CD4-positive, alpha-beta T cell treated with Interleukin-17A for 1 hour (primary cell): ENCODE data around the gene C17orf50.

Source experiments
- DNase-seq: peaks from one replicate; pipeline ENCODE4 v3.0.0-alpha.2; 2020

C17orf50 gene

GRCh38 chr17:35757243-35757642, 3.4 kb upstream of the C17orf50 start:
- DNase-seq = no peak

DNA sequence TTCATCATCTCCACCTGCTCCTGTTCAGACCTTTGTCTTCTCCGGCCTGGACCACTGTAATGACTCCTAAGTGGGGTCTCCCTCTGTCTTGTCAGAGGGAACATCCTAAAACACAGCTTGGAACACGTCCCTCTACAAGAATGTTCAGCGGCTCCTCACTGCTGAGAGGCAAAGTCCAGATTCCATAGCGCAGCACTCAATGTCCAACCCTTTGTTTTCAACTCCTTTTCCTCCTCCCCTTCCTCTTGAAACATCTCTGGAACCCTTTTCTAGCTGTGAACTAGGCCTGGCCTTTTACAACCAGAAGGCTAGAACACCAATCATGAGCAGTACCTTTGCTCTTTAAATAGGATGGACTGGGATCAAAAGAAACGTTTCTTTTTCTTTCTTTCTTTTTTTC, 914 bp downstream of the C17orf50 start:
- no peak for DNase-seq

- DNase-seq = no peak
Measured at GRCh38 chr17:35763767-35764122, 3.1 kb downstream of the C17orf50 start.

GRCh38 chr17:35764123-35764991, 3.7 kb downstream of the C17orf50 start:
- DNase-seq = peak; percentile 89

DNA sequence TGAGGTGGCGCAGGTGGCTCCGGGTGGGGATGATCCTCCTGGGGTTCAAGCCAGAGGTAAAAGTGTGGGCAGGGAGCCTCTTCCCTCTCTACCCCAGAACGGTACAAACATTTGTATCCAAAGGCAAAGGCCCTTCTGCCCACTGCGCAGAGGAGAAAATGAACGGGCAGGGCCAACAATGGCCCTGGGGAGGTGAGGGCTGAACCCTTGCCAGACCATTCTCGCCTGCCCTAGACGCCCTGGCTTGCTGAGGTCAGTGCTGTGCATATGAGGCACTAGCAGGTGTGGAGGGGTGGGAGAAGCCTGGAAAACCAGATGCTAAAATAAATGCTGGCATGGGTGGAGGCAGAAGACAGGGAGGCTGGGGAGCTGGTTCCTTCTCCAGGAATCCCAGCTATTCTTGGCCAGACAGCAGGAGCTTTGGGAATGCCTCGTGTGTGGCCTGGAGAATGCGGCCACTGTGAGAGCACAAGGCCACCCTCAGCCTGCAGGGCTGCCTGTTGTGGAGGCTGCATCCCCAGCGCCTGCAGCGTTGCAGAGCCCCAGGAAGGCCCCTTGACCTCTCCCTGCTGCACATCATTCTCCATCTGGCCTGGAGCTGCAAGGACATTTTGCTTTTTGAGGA, 4.5 kb downstream of the C17orf50 start:
- DNase-seq = no peak

GRCh38 chr17:35765756-35766488, 5.2 kb downstream of the C17orf50 start:
- no peak for DNase-seq

DNA sequence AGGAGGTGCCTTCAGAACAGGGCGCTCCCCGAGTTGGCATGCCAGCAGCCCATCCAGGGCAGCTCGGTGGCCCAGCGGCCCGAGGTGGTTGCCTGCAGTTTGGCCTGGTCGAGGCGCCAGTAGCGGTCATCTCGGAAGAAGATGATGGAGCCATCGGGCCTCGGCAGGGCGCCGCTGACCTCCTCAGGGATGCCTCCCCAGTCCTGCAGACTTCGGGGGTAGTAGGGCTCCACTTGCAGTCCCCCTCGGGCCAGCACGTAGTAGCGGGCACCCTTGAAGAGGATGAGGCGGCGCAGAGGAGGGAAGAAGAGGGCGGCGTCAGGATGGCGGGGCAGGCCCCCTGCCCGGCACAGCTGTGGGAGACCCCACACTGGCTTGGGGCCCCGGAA, 5.8 kb downstream of the C17orf50 start:
- DNase-seq = no peak

DNA sequence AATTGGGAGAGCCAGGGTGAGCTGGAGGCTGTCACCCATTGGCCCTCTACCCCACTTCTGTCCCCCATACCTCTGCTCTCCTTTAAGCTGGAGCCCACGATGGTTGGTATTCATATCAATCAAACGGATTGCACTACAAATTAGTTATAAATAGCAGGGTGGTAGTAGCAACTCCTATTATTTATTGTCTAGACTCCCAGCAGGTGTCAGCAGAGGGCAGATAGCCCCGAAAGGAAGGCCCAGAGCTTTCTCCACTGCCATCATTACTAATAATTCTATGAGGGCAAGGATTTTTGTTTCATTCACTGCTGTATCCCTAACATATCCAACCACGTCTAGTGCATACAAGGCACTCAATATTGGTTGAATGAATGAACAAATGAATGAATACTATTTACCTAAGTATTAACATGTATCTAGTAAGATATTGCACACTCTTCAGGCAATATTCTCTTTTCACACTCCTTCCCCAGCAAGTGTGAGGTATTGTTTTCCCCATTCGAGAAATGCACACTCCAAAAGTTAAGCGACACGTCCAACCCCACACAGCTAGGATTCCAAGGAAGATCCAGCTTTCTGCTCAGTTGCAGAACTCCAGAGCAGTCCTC, 6.3 kb downstream of the C17orf50 start:
- DNase-seq = peak; percentile 49

DNA sequence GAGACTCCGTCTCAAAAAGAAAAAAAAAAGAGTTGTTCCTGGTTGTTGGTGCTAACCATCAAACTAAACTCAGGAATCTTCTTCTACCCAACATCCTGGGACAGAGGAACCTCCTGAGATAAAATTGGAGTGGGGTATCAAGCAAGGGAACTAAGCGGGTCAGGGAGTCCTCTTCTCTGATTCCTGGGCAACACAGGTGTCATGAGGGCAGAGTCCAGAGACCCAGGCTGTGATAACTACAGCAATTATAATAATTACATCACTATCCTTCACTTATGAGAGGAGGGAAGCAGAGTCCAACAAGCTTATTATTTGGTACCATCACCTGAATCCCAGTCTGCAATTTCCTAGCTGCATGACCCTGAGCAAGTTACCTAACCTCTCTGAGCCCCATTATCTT, 8.1 kb downstream of the C17orf50 start:
- DNase-seq = no peak

DNA sequence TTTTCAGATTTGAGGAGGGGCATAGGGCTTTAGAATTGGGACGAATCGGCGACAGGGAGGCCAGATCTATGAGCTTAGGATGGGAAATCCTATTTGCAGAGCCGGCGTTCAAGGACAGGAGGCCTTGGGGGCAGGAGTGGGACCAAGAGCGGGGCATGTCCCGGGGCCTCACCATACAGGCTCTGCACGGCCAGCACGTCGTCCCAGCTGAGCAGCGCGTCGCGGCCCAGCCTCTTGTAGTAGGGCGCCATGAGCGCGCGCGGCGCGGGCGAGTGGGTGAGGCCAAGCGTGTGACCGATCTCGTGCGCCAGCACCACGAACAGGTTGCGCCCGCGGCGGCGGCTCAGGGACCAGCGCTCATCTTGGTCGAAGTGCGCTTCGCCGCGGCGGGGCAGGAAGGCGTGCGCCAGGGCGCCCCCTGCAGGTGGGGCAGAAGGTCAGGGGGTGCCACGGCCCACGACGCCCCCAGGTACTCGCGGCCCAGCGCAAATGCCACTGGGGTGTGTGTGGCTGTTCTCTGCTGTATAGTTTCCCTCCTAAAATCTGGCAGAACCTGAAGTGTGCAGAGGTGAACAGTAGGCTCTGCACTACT, 9.3 kb downstream of the C17orf50 start:
- DNase-seq = no peak

- DNase-seq = no peak
Measured at GRCh38 chr17:35773129-35773528, 12.4 kb downstream of the C17orf50 start.

DNA sequence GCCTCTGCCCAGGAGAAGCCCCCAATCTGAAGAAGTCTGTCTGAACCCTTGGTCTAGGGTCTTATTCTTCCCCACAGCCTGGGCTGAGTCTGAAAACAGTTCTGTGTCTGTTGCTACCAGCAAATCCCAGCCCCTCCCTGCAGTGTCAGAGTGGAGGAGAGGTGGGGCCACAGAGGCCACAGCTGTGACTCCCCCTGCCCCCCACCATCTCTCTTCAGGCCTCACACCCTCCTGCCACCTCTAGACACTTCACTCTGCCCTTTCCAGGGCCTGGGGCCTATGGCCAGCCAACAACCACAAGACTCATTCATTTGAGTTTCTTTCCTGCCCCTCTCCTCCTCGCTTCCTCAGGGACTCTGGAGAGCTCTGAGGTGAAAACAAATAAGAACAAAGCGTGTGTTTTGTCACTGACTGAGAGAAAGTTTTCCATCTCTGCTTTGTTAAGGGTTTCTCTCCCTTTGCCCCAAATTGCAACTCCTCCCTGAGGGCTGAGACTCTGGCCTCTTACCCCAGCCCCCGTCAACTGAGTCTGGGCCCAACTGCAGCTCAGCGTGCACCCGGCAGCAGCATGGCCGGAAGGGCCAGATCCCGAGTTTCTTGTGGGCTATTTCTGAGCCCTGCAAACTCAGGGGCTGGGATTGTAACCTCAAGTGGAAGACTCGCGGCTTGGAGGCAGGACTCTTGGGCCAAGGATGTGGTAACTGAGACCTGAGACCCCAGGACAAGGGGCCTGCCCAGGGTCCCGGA, 13.2 kb downstream of the C17orf50 start:
- DNase-seq = no peak

GRCh38 chr17:35774499-35774898, 13.8 kb downstream of the C17orf50 start:
- DNase-seq = no peak

DNA sequence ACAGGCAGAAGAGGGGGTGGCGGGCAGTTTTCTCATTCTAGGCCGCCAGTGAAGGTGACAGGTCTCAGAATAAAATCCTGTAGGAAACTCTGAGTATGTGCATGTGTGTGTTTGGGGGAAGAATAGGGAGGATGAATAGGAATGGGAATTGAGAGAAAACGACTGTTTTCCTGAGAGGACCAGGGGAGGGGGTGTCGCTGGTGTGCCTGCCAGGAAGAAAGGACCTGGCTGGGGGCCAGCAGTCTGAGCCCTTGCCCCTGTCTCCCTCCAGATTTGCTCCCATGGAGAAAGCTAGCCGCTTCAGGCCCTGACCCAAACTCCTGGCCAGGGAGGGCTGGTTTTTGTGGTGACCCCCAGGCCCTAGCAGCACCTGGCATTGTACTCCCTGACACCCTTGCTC, 14.4 kb downstream of the C17orf50 start:
- no peak for DNase-seq

DNA sequence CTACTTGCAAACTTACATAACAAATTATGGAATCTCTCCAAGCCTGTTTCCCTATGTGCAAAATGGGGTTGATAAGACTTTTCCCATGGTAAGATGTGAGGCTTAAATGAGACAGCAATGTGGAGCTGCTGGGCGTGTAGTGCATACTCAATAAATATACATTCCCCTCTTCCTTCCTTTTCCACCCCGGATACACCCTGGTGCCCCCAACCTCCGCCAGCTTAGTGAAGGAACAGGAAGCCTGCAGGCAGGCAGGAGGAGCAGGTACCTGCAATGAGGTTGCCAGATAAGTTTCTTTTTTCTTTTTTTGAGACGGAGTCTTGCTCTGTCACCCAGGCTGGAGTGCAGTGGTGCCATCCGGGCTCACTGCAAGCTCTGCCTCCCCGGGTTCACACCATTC, 14.9 kb downstream of the C17orf50 start:
- no peak for DNase-seq

DNA sequence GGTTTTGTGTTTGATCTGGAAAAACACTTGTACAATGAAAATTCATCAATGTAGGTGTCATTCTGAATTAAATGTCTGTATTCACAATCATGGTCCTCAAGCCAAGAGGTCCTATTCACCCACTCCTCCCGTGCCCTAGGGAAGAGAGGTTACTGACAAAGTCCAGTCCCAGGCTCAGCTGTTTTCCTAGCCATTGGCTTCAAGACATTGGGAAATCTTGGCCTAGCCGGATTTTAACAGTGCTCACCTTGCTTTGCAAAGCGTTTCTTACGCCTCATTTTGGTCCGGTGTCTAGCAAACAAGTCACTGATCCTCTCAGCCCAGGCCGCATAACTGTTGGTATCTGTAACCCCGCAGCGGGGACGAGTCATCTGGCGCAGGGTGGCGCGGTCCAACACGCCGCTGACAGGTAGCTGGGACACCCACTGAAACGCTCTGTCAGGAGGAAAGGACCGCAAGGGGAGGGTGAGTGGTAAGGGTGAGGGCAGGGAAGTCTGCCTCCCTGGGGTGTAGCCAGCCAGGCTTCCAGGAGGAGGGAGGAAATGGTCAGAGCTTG, 18.0 kb downstream of the C17orf50 start:
- DNase-seq = no peak

GRCh38 chr17:35780950-35781349, 20.3 kb downstream of the C17orf50 start:
- DNase-seq = no peak

DNA sequence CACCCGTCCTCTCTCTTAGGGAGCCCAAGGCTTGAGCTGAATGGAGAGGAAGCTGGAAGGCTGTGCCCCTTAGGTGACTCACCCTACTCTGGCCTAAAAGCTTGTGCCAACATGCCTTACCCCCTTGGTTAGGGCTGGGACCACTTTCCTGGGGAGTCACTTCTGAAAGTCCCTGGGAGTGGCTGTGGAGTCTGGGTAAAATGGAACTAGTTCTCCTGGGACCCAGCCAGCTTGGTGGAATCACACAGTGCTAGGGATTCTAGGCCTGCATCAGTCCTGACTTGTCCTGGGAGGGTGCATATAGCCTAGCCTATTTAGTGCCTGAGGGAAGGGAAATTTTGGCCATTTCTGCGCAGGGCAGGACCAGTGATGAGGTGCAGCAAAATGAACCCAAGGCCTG, 24.2 kb downstream of the C17orf50 start:
- DNase-seq = no peak

GRCh38 chr17:35786941-35787432, 26.3 kb downstream of the C17orf50 start:
- DNase-seq = no peak

DNA sequence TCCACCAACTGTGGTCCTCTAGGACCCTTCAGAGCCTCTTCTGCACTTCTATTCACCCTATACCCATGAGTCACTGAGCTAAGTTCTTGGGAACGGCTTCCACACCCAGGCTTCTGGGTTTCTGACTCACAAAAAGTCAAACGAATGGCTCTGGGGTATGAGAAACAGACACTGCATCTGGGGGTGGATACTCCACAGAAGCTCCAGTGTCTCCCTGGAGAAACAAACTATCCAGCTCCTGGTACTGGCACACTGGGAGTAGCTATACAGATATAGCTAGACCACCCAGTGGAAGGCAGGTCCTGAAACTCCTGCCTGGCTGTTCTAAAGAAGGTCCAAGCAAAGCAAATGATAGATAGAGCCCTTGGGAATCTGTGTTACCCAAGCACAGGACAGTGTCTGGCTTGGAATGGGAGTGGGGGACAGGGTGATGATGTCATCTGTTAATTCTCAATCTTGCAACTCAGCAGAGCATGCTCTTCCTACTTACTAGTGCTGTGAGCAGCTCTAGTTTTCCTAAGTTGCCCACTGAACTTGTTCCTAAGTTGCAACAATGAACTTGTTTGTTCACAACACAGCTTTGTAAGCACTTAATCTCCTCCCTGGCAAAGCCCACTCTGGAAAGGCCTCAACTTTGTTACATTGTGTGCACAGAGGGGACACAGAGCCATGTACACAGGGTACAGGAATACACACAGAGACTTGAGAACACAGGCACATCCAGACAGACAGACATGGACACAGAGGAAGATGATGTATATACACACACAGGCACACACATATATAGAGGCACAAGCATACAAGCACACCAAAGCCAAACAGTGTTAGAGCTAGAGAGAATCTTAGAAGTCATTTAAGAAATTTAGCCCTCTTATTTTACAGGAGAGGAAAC, 28.0 kb downstream of the C17orf50 start:
- no peak for DNase-seq

GRCh38 chr17:35790841-35791240, 30.2 kb downstream of the C17orf50 start:
- no peak for DNase-seq
